Fibroblast of skin of left biceps (primary cell): ENCODE data around the gene BEX4.
A peak's percentile ranks its signal among the peaks of the same experiment; 100 is the strongest.
"Not testable (repeated sequence)": the region's sequence is repeated elsewhere in the genome, so short reads cannot be mapped to it uniquely, and the experiment has no call there.

ENCODE experiments used
- DNase-seq, 2 experiments: peaks; one replicate each; pipeline ENCODE4 v3.0.0-alpha.2; 2013; ENCODE audit warnings: low read depth in 2 of 2

Gene BEX4

GRCh38 chrX:103214870-103215424, at the start of gene BEX4:
Gene BEX4, plus strand, starts transcription at chrX:103215108. Its CDS starts 1,046 bp downstream, at chrX:103216154.
- peak; percentile 32 to 34 for DNase-seq

- no peak for DNase-seq
Observed at GRCh38 chrX:103170216-103170615, 44.7 kb upstream of the BEX4 start.

GRCh38 chrX:103171353-103171752, 43.6 kb upstream of the BEX4 start:
- no peak for DNase-seq

GRCh38 chrX:103175256-103175655, 39.7 kb upstream of the BEX4 start:
- not testable (repeated sequence) for DNase-seq

GRCh38 chrX:103175944-103176753, 38.8 kb upstream of the BEX4 start:
- DNase-seq, result no peak

GRCh38 chrX:103177556-103177955, 37.4 kb upstream of the BEX4 start:
- no peak for DNase-seq

GRCh38 chrX:103183912-103184311, 31.0 kb upstream of the BEX4 start:
- DNase-seq, result no peak

GRCh38 chrX:103187953-103188475, 26.9 kb upstream of the BEX4 start:
- no peak for DNase-seq

- DNase-seq, result peak; percentile 70 to 72
Observed at GRCh38 chrX:103197721-103198306, 17.1 kb upstream of the BEX4 start.

- not testable (repeated sequence) for DNase-seq
Observed at GRCh38 chrX:103198668-103199067, 16.2 kb upstream of the BEX4 start.

- no peak for DNase-seq
Observed at GRCh38 chrX:103201041-103201440, 13.9 kb upstream of the BEX4 start.

GRCh38 chrX:103210056-103210455, 4.9 kb upstream of the BEX4 start:
- no peak for DNase-seq

- no peak for DNase-seq
Observed at GRCh38 chrX:103211012-103211715, 3.7 kb upstream of the BEX4 start.

GRCh38 chrX:103212749-103213457, 2.0 kb upstream of the BEX4 start:
- no peak for DNase-seq

- DNase-seq, result no peak
Observed at GRCh38 chrX:103215425-103215991, 600 bp downstream of the BEX4 start.

- no peak for DNase-seq
Observed at GRCh38 chrX:103220511-103221323, 5.8 kb downstream of the BEX4 start.

GRCh38 chrX:103225918-103226317, 11.0 kb downstream of the BEX4 start:
- DNase-seq, result not testable (repeated sequence)

- DNase-seq, result no peak
Observed at GRCh38 chrX:103233263-103233662, 18.4 kb downstream of the BEX4 start.

GRCh38 chrX:103234869-103235268, 20.0 kb downstream of the BEX4 start:
- DNase-seq, result no peak

- DNase-seq, result not testable (repeated sequence)
Observed at GRCh38 chrX:103235608-103236007, 20.7 kb downstream of the BEX4 start.
